Body of pancreas (tissue), 4 donors: ENCODE data around the gene TNP1.

ENCODE experiments used
- CTCF ChIP-seq, 7 experiments: fragments of 450-650 bp in 4 of 7; fragments of 200-600 bp in 3 of 7; sonication (generic) in 3 of 7; IDR thresholded peaks; one replicate each; pipeline ENCODE4 v1.5.1; 2016 to 2019; ENCODE audit warnings: antibody characterized with exemption in 7 of 7
- POLR2A ChIP-seq, 3 donors: fragments of 450-650 bp; IDR thresholded peaks; one replicate each; pipeline ENCODE4 v1.6.1; 2016; ENCODE audit warnings: antibody characterized with exemption in 3 of 3, mild to moderate bottlenecking in 2 of 3

- TF ChIP-seq CTCF (IDR thresholded peaks at IDR 0.05) (no peak), POLR2A (IDR thresholded peaks at IDR 0.05) (no peak)
Measured at GRCh38 chr2:216855605-216856004, 4.3 kb downstream of the TNP1 start.
